GM19468 (cell line): ENCODE data around the gene TRPV3.
"Not testable (repeated sequence)": the region's sequence is repeated elsewhere in the genome, so short reads cannot be mapped to it uniquely, and the experiment has no call there.

ENCODE experiments used
- ATAC-seq: cut with Tn5 transposase; IDR thresholded peaks from one replicate; pipeline ENCODE4 v1.9.1; 2021; ENCODE audit warnings: mild to moderate bottlenecking, moderate library complexity, moderate number of reproducible peaks; ENCODE audit not compliant: unreplicated experiment; ENCODE audit errors: extremely low read depth

The TRPV3 gene

GRCh38 chr17:3485481-3486068 is 72.0 kb downstream of the TRPV3 start:
- ATAC-seq, result no peak

GRCh38 chr17:3482852-3483251 is 74.8 kb downstream of the TRPV3 start:
- ATAC-seq, result no peak

GRCh38 chr17:3479988-3480387 is 77.6 kb downstream of the TRPV3 start:
- no peak for ATAC-seq

GRCh38 chr17:3475812-3476610 is 81.6 kb downstream of the TRPV3 start, which contains the start of gene ASPA:
TSS of gene ASPA (plus strand) at chr17:3475997. CDS start at chr17:3476160, 163 bp downstream.
- no peak for ATAC-seq

- no peak for ATAC-seq
Measured at GRCh38 chr17:3475251-3475685, 82.3 kb downstream of the TRPV3 start.

GRCh38 chr17:3474212-3474611 is 83.4 kb downstream of the TRPV3 start:
- no peak for ATAC-seq

- ATAC-seq, result no peak
Measured at GRCh38 chr17:3472137-3472536, 85.5 kb downstream of the TRPV3 start.

GRCh38 chr17:3471599-3471998 is 86.0 kb downstream of the TRPV3 start, which contains the start of gene SPATA22:
TSS of gene SPATA22 (minus strand) at chr17:3471819. CDS start at chr17:3469325, 2,494 bp downstream.
- ATAC-seq, result no peak

GRCh38 chr17:3469529-3469928 is 88.1 kb downstream of the TRPV3 start:
- ATAC-seq, result no peak

- not testable (repeated sequence) for ATAC-seq
Measured at GRCh38 chr17:3466355-3466754, 91.3 kb downstream of the TRPV3 start.
